Measurements from ENCODE around the gene GREB1.

The GREB1 gene

GRCh38 chr2:11513319-11513718, 20.5 kb upstream of the GREB1 start:
- Histone ChIP-seq H3K4me1 (ENCODE audit: control insufficient read depth, insufficient read depth, low read length, unreplicated experiment) (no peaks in the 10 kb centered on the region), H3K79me2 (ENCODE audit: control insufficient read depth, insufficient read depth, low read length, unreplicated experiment) (no peaks in the 10 kb centered on the region), H3K27ac (ENCODE audit: low read depth, low read length) (no peak overlapping the region), H3K4me3 (ENCODE audit: low read depth, low read length) (no peak overlapping the region), H3K27me3 (ENCODE audit: insufficient read depth, low read length) (peaks cover 74% of the 10 kb centered on the region), H3K36me3 (ENCODE audit: insufficient read depth, low read length) (no peaks in the 10 kb centered on the region), H2AFZ (ENCODE audit: low read length, unreplicated experiment) (no peak overlapping the region)

- Histone ChIP-seq H3K79me2 (ENCODE audit: control insufficient read depth, insufficient read depth, low read length, unreplicated experiment) (no peaks in the 10 kb centered on the region), H2AFZ (ENCODE audit: low read length, unreplicated experiment) (no peak overlapping the region)
Observed at GRCh38 chr2:11514081-11514730, 19.6 kb upstream of the GREB1 start.

GRCh38 chr2:11514904-11515303, 18.9 kb upstream of the GREB1 start:
- H3K36me3 ChIP-seq (ENCODE audit: insufficient read depth, low read length), result no peaks in the 10 kb centered on the region
- H3K4me1 ChIP-seq (ENCODE audit: control insufficient read depth, insufficient read depth, low read length, unreplicated experiment), result no peaks in the 10 kb centered on the region
- no peak overlapping the region for H2AFZ ChIP-seq (ENCODE audit: low read length, unreplicated experiment)
- H3K79me2 ChIP-seq (ENCODE audit: control insufficient read depth, insufficient read depth, low read length, unreplicated experiment), result no peaks in the 10 kb centered on the region
- no peak overlapping the region for H3K27ac ChIP-seq (ENCODE audit: low read depth, low read length)
- H3K27me3 ChIP-seq (ENCODE audit: insufficient read depth, low read length), result peaks cover 70% of the 10 kb centered on the region
- H3K4me3 ChIP-seq (ENCODE audit: low read depth, low read length), result no peak overlapping the region

More at GRCh38 chr2:11514081-11514730, 19.6 kb upstream of the GREB1 start:
- Histone ChIP-seq H3K27ac (ENCODE audit: low read depth, low read length) (no peak overlapping the region), H3K4me3 (ENCODE audit: low read depth, low read length) (no peak overlapping the region), H3K27me3 (ENCODE audit: insufficient read depth, low read length) (peaks cover 73% of the 10 kb centered on the region), H3K36me3 (ENCODE audit: insufficient read depth, low read length) (no peaks in the 10 kb centered on the region), H3K4me1 (ENCODE audit: control insufficient read depth, insufficient read depth, low read length, unreplicated experiment) (no peaks in the 10 kb centered on the region)

GRCh38 chr2:11515490-11515981, 18.3 kb upstream of the GREB1 start:
- Histone ChIP-seq H3K79me2 (ENCODE audit: control insufficient read depth, insufficient read depth, low read length, unreplicated experiment) (no peaks in the 10 kb centered on the region), H2AFZ (ENCODE audit: low read length, unreplicated experiment) (no peak overlapping the region), H3K27ac (ENCODE audit: low read depth, low read length) (no peak overlapping the region), H3K27me3 (ENCODE audit: insufficient read depth, low read length) (peaks cover 64% of the 10 kb centered on the region), H3K36me3 (ENCODE audit: insufficient read depth, low read length) (no peaks in the 10 kb centered on the region), H3K4me1 (ENCODE audit: control insufficient read depth, insufficient read depth, low read length, unreplicated experiment) (no peaks in the 10 kb centered on the region), H3K4me3 (ENCODE audit: low read depth, low read length) (no peak overlapping the region)

GRCh38 chr2:11516984-11517648, 16.7 kb upstream of the GREB1 start:
- H3K27ac ChIP-seq (ENCODE audit: low read depth, low read length), result no peak overlapping the region
- H3K36me3 ChIP-seq (ENCODE audit: insufficient read depth, low read length), result no peaks in the 10 kb centered on the region
- no peak overlapping the region for H3K4me3 ChIP-seq (ENCODE audit: low read depth, low read length)
- no peaks in the 10 kb centered on the region for H3K79me2 ChIP-seq (ENCODE audit: control insufficient read depth, insufficient read depth, low read length, unreplicated experiment)
- H3K4me1 ChIP-seq (ENCODE audit: control insufficient read depth, insufficient read depth, low read length, unreplicated experiment), result no peaks in the 10 kb centered on the region
- H2AFZ ChIP-seq (ENCODE audit: low read length, unreplicated experiment), result no peak overlapping the region
- H3K27me3 ChIP-seq (ENCODE audit: insufficient read depth, low read length), result peaks cover 56% of the 10 kb centered on the region

GRCh38 chr2:11517906-11518305, 15.9 kb upstream of the GREB1 start:
- H3K27me3 ChIP-seq (ENCODE audit: insufficient read depth, low read length), result peaks cover 56% of the 10 kb centered on the region
- no peak overlapping the region for H3K4me3 ChIP-seq (ENCODE audit: low read depth, low read length)
- H3K79me2 ChIP-seq (ENCODE audit: control insufficient read depth, insufficient read depth, low read length, unreplicated experiment), result no peaks in the 10 kb centered on the region
- H2AFZ ChIP-seq (ENCODE audit: low read length, unreplicated experiment), result no peak overlapping the region
- no peaks in the 10 kb centered on the region for H3K4me1 ChIP-seq (ENCODE audit: control insufficient read depth, insufficient read depth, low read length, unreplicated experiment)
- no peak overlapping the region for H3K27ac ChIP-seq (ENCODE audit: low read depth, low read length)
- H3K36me3 ChIP-seq (ENCODE audit: insufficient read depth, low read length), result no peaks in the 10 kb centered on the region

- H3K79me2 ChIP-seq (ENCODE audit: control insufficient read depth, insufficient read depth, low read length, unreplicated experiment), result no peaks in the 10 kb centered on the region
- H3K4me3 ChIP-seq (ENCODE audit: low read depth, low read length), result no peak overlapping the region
- no peak overlapping the region for H3K27ac ChIP-seq (ENCODE audit: low read depth, low read length)
- no peaks in the 10 kb centered on the region for H3K36me3 ChIP-seq (ENCODE audit: insufficient read depth, low read length)
- no peaks in the 10 kb centered on the region for H3K4me1 ChIP-seq (ENCODE audit: control insufficient read depth, insufficient read depth, low read length, unreplicated experiment)
- H3K27me3 ChIP-seq (ENCODE audit: insufficient read depth, low read length), result peaks cover 41% of the 10 kb centered on the region
- H2AFZ ChIP-seq (ENCODE audit: low read length, unreplicated experiment), result no peak overlapping the region
Observed at GRCh38 chr2:11520092-11520693, 13.7 kb upstream of the GREB1 start.

GRCh38 chr2:11521775-11522174, 12.1 kb upstream of the GREB1 start:
- Histone ChIP-seq H3K4me3 (ENCODE audit: low read depth, low read length) (no peak overlapping the region), H3K36me3 (ENCODE audit: insufficient read depth, low read length) (no peaks in the 10 kb centered on the region), H2AFZ (ENCODE audit: low read length, unreplicated experiment) (no peak overlapping the region), H3K4me1 (ENCODE audit: control insufficient read depth, insufficient read depth, low read length, unreplicated experiment) (no peaks in the 10 kb centered on the region), H3K27ac (ENCODE audit: low read depth, low read length) (no peak overlapping the region), H3K79me2 (ENCODE audit: control insufficient read depth, insufficient read depth, low read length, unreplicated experiment) (no peaks in the 10 kb centered on the region), H3K27me3 (ENCODE audit: insufficient read depth, low read length) (peaks cover 40% of the 10 kb centered on the region)

- no peaks in the 10 kb centered on the region for H3K36me3 ChIP-seq (ENCODE audit: insufficient read depth, low read length)
- H3K79me2 ChIP-seq (ENCODE audit: control insufficient read depth, insufficient read depth, low read length, unreplicated experiment), result no peaks in the 10 kb centered on the region
- no peak overlapping the region for H2AFZ ChIP-seq (ENCODE audit: low read length, unreplicated experiment)
- peaks cover 61% of the 10 kb centered on the region for H3K27me3 ChIP-seq (ENCODE audit: insufficient read depth, low read length)
- no peaks in the 10 kb centered on the region for H3K4me1 ChIP-seq (ENCODE audit: control insufficient read depth, insufficient read depth, low read length, unreplicated experiment)
- H3K27ac ChIP-seq (ENCODE audit: low read depth, low read length), result no peak overlapping the region
- no peak overlapping the region for H3K4me3 ChIP-seq (ENCODE audit: low read depth, low read length)
Observed at GRCh38 chr2:11524470-11524869, 9.4 kb upstream of the GREB1 start.

- Histone ChIP-seq H3K4me1 (ENCODE audit: control insufficient read depth, insufficient read depth, low read length, unreplicated experiment) (no peaks in the 10 kb centered on the region), H3K79me2 (ENCODE audit: control insufficient read depth, insufficient read depth, low read length, unreplicated experiment) (no peaks in the 10 kb centered on the region), H3K27ac (ENCODE audit: low read depth, low read length) (no peak overlapping the region), H2AFZ (ENCODE audit: low read length, unreplicated experiment) (no peak overlapping the region), H3K27me3 (ENCODE audit: insufficient read depth, low read length) (peaks cover 64% of the 10 kb centered on the region), H3K36me3 (ENCODE audit: insufficient read depth, low read length) (no peaks in the 10 kb centered on the region), H3K4me3 (ENCODE audit: low read depth, low read length) (no peak overlapping the region)
Observed at GRCh38 chr2:11525762-11526161, 8.1 kb upstream of the GREB1 start.

GRCh38 chr2:11527001-11527400, 6.8 kb upstream of the GREB1 start:
- no peak overlapping the region for H2AFZ ChIP-seq (ENCODE audit: low read length, unreplicated experiment)
- no peak overlapping the region for H3K27ac ChIP-seq (ENCODE audit: low read depth, low read length)
- H3K4me1 ChIP-seq (ENCODE audit: control insufficient read depth, insufficient read depth, low read length, unreplicated experiment), result no peaks in the 10 kb centered on the region
- peaks cover 61% of the 10 kb centered on the region for H3K27me3 ChIP-seq (ENCODE audit: insufficient read depth, low read length)
- H3K4me3 ChIP-seq (ENCODE audit: low read depth, low read length), result no peak overlapping the region
- no peaks in the 10 kb centered on the region for H3K79me2 ChIP-seq (ENCODE audit: control insufficient read depth, insufficient read depth, low read length, unreplicated experiment)
- no peaks in the 10 kb centered on the region for H3K36me3 ChIP-seq (ENCODE audit: insufficient read depth, low read length)

Data from ACC112 (cell line).